ENCODE measurements around the gene HOXA3. TPM values are rescaled to one million over a fixed set of nuclear protein-coding genes. Genes with fewer than 3 reads are reported as not detected.

The HOXA3 gene
- total and polyA plus RNA-seq, 2 of the 13 experiments (the other 11 are each of a cell fraction or from before 2014, with no cell fraction given): 2.9 to 4.6 TPM

DNA sequence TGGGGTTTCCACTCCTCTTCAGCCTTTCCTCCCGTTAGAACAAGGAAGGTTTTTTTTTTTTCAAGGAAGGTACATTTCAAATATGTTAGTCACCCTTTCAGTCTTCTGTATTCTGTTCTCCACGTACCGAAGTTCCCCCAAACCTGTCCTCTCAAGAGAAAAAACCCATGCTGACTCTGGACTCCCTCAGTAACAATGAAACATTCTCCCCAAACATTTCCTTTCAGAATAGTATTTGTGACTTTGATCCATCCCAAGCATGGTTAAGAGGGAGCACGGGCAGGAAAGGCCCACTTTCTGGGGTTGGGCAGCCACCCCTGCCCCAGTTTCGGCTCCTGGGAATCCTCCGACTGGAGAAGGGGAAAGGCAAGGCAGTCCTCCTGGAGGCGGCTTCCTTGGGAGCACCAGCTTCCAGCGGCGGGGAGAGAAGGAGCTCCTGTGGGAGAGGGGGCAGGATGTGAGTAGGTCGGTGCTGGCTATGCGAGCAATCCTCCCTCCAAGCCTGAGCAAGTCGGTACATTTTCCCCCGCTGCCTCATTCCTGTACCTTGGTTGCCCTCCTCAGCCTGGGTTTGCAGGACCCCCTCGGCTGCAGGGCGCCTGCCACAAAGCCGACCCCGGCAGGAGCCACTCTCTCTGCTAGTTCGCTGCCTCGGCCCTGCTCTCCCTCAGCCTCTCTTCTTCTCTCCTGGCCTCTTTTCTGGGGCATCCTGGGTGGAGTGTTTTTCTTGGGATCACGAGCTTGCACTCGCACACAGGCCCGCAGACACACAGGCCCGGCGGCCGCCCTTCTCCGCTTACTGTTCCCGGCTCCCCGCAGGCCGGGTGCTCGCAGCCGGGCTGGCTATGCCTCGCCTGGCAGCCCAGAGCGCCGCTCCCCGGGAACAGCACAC, 54.5 kb downstream of the HOXA3 start (continued):
- TF ChIP-seq ZNF615 (CRISPR knock-in tag; IDR thresholded peaks at IDR 0.05; ENCODE audit: borderline replicate concordance) (no peak), SRSF4 (IDR thresholded peaks at IDR 0.05; ENCODE audit: low read depth, low read length, poor library complexity, severe bottlenecking) (no peak), ZSCAN21 (CRISPR knock-in tag; IDR thresholded peaks at IDR 0.05; ENCODE audit: borderline replicate concordance) (no peak)

- Histone ChIP-seq H2AFZ (ENCODE audit: low read length) (peak overlapping the region; percentile 21), H3K27me3 (ENCODE audit: control insufficient read depth in 1 of 2, insufficient read depth in 2 of 2, low read length in 2 of 2) (peaks cover 0 to 9% of the 10 kb centered on the region in 2 experiments; a peak in 2 of 5 replicates), H3K4me3 (replicated peaks in 1 of 3; ENCODE audit: insufficient read depth in 1 of 3, low read depth in 2 of 3, low read length in 3 of 3) (peak overlapping the region; percentile 62 to 75 (median 70); a peak in 5 of 6 replicates), H3K4me1 (ENCODE audit: insufficient read depth, low read length) (peaks cover 12% of the 10 kb centered on the region), H3K4me2 (ENCODE audit: low read depth, low read length) (peak overlapping the region; percentile 78), H3K79me2 (ENCODE audit: insufficient read depth, low read length) (no peaks in the 10 kb centered on the region), H3K36me3 (replicated peaks in 1 of 2; ENCODE audit: control insufficient read depth in 1 of 2, insufficient read depth in 2 of 2, low read length in 2 of 2) (no peaks in the 10 kb centered on the region), H3K9ac (ENCODE audit: insufficient read depth, low read depth, low read length) (peak overlapping the region; percentile 53; the same call in 1 of the 2 replicates), H3K9me3 (ENCODE audit: low read length) (no peaks in the 10 kb centered on the region), H3K27ac (ENCODE audit: extremely low read length, insufficient read depth, low read length) (no peak overlapping the region), H4K20me1 (ENCODE audit: insufficient read depth, low read length) (no peaks in the 10 kb centered on the region)
- FAIRE-seq (no peak), ATAC-seq (peak; percentile 17), DNase-seq (ENCODE audit: low spot score) (no peak)
- no TSS peak for BruUV-seq (replicated peaks)
- CTCF ChIA-PET (ENCODE audit: low intra/inter-chr PET ratio, low total read pairs): no interaction called here
- intact Hi-C loops (cut with micrococcal nuclease; ENCODE audit: unreplicated experiment) (no loop called here), in situ Hi-C loops (cut with HindIII; ENCODE audit: extremely low pct_ligation_motif_present, low pct_unique_long_range_greater_than_20kb) (no loop called here)
- 55% methylated on average over 14 of the region's 41 CpGs for WGBS (ENCODE audit: low lambda C conversion rate)
- POLR2A ChIA-PET: interaction anchor here (0.9 to 1.9 kb wide), 6 partner anchors 11 to 54 kb away, joined by 3 to 16 read pairs (median 4); partner anchors contain the start of gene HOXA5
- TF ChIP-seq ZNF205 (CRISPR knock-in tag; IDR thresholded peaks at IDR 0.05): no peak
- no peak for TF ChIP-seq SNAPC2 (CRISPR knock-in tag; IDR thresholded peaks at IDR 0.05)
- TF ChIP-seq ZNF484 (CRISPR knock-in tag; IDR thresholded peaks at IDR 0.05; ENCODE audit: borderline replicate concordance, low read depth): no peak
- 0 out of 2 replicates have a peak, but pooled peaks have one; percentile 14 for TF ChIP-seq HDAC1 (CRISPR knock-in tag; IDR thresholded peaks at IDR 0.05)
- no peak for TF ChIP-seq MYPOP (CRISPR knock-in tag; IDR thresholded peaks at IDR 0.05)
- TF ChIP-seq, protein P1, sequence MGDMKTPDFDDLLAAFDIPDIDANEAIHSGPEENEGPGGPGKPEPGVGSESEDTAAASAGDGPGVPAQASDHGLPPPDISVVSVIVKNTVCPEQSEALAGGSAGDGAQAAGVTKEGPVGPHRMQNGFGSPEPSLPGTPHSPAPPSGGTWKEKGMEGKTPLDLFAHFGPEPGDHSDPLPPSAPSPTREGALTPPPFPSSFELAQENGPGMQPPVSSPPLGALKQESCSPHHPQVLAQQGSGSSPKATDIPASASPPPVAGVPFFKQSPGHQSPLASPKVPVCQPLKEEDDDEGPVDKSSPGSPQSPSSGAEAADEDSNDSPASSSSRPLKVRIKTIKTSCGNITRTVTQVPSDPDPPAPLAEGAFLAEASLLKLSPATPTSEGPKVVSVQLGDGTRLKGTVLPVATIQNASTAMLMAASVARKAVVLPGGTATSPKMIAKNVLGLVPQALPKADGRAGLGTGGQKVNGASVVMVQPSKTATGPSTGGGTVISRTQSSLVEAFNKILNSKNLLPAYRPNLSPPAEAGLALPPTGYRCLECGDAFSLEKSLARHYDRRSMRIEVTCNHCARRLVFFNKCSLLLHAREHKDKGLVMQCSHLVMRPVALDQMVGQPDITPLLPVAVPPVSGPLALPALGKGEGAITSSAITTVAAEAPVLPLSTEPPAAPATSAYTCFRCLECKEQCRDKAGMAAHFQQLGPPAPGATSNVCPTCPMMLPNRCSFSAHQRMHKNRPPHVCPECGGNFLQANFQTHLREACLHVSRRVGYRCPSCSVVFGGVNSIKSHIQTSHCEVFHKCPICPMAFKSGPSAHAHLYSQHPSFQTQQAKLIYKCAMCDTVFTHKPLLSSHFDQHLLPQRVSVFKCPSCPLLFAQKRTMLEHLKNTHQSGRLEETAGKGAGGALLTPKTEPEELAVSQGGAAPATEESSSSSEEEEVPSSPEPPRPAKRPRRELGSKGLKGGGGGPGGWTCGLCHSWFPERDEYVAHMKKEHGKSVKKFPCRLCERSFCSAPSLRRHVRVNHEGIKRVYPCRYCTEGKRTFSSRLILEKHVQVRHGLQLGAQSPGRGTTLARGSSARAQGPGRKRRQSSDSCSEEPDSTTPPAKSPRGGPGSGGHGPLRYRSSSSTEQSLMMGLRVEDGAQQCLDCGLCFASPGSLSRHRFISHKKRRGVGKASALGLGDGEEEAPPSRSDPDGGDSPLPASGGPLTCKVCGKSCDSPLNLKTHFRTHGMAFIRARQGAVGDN (CRISPR knock-in tag; IDR thresholded peaks at IDR 0.05): peak; percentile 34; the same call in 1 of the 2 replicates
These were observed 55.4 kb downstream of the HOXA3 start for GRCh38 chr7:27096768-27097514.

Data from HepG2 (cell line).